8988T (cell line): ENCODE data around the gene C15orf39.
A peak's percentile ranks its signal among the peaks of the same experiment; 100 is the strongest.
"Not testable (repeated sequence)": the region's sequence is repeated elsewhere in the genome, so short reads cannot be mapped to it uniquely, and the experiment has no call there.

ENCODE experiments used
- DNase-seq: peaks from one replicate; pipeline ENCODE4 v3.0.0; 2011

C15orf39 gene

DNA sequence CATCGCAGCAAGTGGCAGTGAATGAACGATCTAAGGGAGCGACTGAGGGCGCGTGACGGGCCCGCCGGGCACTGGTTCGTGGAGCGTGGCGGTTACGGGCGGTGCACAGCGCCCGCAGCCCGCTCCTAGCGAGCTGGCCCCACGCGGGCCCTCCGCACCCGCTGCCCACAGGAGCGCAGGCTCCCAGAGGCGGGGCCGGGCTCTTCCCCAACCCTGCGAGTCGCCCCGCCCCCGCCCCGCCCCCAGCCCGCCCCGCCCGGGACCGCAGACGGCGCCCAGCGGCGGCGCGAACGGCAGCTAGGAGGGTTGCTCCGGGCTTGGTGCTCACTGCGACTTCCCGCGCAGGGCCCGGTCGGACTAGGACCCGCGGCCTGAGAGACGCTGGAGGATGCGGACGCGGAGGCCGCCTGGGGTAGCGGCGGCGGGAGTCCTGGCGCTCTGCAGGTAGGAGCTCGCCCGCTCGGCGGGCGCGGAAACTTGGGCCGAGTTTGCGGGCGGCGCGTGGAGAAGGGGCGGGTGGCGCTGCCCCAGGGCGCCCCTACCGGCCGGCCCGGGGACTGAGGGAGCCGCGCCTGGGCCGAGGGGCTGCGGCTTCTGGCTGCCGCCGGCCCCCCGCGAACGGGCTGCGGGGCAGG lies at the start of gene C15orf39:
Gene C15orf39 (plus strand): TSS at position 267 of the 635 bp plus-strand sequence. CDS start 4,167 bp downstream, outside the sequence.
- peak; percentile 92 for DNase-seq

DNA sequence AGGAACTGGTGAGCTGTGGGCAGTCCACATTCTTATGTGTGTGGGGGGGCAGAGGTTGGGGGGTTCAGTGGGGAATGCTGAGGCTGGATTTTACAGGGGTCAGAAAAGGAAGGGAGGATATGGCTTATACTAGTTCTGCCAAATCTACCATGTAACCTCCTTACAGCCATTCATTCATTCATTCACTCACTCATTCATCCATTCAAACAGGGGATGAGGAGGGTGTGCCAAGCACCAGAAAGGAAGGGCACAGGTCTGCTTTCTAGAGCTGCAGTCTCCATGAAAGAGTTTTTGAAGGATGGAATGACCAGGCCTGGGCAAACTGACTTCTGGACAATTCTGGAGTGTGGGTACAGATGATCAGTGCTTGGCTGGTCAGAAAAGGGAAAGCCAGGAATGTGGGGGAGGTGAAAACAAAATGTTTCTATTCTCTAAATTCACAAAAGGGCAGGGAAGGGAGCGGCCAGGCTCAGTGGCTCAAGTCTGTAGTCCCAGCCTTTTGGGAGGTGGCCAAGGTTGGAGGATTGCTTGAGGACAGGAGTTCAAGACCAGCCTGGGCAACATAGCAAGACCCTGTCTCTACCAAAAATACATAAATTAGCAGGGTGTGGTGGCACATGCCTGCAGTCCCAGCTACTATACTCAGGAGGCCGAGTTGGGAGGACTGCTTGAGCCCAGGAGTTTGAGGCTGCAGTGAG lies 49.2 kb upstream of the C15orf39 start:
- no peak for DNase-seq

- DNase-seq: no peak
Measured at GRCh38 chr15:75153087-75153486, 48.6 kb upstream of the C15orf39 start.

DNA sequence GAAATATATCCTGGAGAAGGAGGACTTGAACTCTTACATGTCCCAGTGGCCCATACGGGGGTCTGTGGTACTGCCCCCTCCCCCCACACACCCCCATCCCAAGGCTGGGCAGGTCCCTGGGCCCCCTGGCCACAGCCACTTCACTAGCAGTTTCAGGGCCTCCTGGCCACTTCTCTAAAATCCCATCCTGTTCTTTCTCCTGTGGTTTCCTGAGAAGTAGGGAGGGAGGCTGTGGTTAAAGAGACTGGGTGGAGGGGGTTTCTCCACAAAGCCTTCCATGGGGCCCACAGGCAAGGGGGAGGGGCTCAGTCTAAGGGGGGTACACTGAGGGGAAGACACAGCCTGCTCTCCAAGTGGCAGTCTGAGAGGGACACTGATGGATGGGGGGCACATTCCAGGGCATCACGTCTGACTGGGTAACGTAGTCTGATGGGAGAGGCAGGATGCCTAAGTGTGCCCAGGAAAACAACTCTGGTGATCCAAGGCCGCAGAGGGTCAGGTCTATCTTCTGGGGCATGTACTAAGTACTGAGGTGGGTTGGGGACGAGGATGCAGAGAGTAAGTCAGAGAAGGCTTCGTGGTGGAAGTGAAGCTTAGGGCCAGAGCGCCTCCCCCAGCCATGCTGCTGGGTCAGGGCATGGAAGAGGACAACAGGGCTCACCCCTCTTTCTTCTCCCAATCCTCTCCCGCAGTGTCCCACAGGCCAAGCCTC lies 48.0 kb upstream of the C15orf39 start:
- no peak for DNase-seq

DNA sequence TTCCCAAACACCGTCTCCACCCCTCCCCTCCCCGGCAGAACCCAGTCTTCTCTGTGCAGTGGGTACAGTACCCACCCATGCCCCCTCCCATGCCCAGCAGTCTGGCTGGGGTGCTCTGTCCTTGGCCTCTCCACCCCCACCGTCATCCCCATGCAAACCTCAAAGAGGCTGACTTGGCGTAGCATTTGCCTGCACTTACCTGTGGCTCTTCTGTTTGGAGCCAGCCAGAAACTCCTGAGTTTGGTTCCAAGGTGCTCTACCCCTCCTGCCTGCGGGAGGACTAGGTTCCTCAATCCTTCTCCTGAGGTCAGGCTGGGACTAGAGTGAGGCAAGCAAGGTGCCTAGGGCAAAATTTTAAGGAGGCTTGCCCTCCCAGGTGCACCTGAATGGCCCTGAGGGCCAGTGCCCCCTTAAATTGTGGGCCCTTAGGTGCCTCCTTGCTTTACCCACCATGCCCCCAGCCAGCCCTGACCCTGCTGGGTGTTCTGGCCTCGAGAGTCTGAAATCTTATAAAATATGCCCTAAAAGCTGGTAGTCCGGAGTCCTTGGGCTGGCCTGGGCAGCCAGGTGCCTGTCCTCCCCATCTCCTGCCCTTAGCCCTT lies 47.1 kb upstream of the C15orf39 start:
- no peak for DNase-seq

GRCh38 chr15:75156326-75157215 lies 45.1 kb upstream of the C15orf39 start:
- DNase-seq: no peak

DNA sequence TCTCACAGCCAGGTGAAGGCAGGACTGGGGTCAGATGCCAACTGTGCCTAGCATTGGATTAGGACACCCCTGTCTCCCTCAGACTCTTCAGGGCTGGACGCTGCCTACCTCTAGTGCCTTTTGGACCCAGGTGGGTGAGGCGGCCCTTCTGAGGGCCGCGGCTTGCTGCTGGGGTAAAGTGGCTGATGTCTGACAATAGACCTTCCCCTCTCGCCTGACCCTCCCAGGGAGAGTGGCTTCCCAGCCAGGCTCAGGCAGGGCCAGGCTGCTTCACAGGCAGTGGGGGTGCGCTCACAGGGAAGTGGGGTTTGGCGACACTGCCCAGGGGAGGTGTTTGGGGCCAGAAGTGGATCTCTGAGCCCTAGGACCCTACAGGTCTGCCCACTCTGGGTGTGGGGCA lies 43.3 kb upstream of the C15orf39 start:
- DNase-seq: no peak

DNA sequence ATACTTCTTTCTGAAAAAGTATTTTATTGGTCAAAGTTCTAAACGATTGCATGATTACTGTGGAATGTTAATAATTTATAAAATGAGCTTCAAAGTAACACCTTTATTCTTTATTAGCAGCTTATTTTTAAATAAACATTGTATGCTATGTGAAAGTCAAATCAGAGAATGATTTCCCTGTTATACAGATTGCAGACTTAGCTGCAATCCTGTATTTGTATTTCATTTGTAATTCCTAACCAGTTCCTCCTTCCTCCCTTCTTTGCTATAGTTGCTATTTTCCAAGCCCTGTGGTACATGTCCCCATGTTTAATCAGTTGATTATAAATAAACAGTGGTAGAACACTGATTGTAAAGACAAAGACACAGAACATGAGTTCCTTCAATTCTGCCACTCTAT lies 42.4 kb upstream of the C15orf39 start:
- no peak for DNase-seq

DNA sequence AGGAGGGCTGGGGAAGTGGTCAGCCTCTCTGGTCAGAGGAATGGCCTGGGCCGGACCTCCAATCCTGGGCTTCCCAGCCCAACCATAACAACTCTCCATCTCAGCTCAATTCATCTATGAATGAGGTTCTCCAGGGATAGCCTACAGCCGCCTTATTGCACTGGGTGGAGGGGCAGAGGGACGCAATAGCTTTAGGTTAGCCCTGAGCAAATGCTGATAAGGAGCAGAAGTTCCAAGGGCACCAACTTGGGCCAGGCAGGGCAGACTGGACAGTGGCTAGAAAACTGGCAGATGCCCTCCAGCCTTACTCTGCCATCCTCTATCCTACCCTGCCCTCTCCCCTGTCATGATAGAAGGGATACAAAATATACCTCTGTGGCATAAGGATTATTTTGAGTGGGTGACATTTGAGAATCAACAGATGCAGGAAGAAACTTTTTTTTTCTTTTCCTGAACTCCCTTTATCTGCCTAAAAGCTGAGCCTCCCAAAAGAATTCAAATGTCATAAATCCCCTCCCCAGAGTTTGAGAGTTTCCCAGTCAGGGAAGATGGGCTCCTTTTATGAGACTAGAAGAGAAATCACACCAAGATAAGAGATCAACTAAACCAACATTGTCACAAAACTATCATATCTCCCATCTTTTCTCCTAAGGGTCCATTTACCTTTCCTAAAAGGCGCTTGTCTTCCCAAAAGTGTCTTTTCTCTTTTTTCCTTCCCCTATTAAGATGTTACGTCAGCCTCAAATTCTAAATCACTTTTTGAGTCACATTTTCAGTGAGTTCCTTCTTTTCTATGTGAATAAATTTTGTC lies 40.4 kb upstream of the C15orf39 start:
- DNase-seq: no peak

DNA sequence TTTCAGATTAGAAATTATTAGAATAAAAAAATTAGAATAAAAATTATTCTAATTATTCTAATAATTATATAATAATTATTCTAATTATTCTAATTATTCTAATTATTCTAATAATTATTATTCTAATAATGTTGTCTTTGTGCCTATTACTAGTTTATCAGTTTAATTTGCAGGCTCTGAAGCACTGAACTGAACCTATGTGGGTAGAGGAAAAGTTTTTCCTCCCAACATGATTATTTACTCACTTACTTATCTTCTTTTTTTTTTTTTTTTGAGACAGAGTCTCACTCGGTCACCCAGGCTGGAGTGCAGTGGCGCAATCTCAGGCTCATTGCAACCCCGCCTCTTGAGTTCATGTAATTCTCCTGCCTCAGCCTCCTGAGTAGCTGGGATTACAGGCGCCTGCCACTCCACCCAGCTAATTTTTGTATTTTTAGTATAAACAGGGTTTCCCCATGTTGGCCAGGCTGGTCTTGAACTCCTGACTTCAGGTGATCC lies 39.7 kb upstream of the C15orf39 start:
- no peak for DNase-seq

- DNase-seq: no peak
Measured at GRCh38 chr15:75163150-75163564, 38.5 kb upstream of the C15orf39 start.

DNA sequence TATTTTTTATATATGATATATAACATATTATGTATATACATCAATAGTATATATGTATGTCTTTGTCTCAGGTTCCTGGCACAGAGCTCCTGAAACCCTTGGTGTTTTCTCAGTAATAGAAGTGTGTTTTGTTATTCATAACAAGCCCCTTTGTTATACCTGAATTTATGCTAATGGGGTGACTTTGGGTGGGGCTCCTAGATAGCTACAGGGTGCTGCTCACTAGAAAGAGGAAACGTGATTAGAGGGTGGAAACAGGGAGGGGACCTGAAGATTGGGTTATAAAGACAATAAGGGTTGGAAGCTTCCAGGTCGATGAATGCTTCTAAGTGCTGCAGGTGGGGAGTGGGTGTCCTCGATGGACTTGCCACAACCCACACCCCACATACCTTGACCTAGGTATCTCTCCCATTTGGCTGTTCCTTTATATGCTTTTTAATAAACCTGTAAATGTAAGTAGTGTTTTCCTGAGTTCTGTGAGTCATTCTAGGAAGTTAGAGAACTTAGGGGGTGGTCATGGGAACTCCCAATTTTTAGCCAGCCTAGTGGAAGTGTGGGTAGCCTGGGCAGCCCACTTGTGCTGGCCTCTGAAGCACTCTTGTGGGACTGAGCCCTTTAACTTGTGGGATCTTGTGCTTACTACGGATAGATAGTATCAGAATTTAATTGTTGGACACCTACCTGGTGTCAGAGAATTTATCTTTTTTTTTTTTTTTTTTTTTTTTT lies 36.9 kb upstream of the C15orf39 start:
- no peak for DNase-seq

DNA sequence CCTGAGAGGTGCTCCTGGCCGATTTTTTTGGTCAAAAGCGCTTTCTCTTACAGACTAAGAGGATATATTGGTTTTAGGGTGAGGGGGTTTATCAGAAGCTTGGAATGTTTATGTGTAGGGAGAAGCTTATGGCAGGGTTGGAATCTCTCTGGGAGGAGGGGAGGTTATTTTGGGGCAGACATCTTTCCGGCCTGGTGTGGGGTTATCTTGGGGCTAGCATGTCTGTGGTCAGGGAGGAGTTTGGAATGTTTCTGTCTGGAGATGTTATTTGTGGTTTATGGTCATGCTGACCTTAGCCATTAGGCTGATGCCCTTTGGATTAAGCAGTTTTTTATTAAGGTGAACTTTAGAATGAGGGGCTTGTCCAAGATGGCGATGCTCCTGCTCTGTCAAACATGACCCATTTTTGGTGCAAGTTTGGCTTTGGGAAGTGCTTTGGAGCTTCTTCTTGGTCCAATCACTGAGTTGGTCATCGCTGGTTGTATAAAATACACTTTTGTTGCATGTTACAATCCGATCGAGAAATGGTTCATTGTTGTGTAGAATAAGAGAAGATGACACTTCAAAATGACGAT lies 35.1 kb upstream of the C15orf39 start:
- DNase-seq: not testable (repeated sequence)

DNA sequence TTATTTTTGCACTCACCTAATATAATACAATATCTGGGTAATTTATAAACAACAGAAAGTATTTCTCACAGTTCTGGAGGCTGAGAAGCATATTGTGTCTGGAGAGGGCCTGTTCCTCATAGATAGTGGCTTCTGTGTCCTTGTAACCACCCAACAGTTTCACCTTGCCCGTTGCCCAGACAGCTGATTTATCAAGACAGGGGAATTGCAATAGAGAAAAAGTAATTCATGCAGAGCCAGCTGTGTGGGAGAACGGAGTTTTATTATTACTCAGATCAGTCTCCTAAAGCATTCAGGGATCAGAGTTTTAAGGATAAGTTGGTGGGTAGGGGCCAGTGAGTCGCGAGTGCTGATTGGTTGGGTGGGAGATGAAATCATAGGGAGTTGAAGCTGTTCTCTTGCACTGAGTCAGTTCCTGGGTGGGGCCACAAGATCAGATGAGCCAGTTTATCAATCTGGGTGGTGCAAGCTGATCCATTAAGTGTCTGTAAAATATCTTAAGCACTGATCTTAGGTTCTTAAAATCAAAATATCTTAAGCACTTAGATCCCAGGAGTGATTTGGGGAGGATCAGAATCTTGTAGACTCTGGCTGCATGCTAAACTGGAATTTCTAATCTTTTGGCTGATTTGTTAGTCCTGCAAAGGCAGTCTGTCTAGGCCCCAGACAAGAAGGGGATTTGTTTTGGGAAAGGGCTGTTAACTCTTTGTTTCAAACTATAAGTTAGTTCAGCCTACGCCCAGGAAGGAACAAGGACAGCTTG lies 33.9 kb upstream of the C15orf39 start:
- DNase-seq: no peak

DNA sequence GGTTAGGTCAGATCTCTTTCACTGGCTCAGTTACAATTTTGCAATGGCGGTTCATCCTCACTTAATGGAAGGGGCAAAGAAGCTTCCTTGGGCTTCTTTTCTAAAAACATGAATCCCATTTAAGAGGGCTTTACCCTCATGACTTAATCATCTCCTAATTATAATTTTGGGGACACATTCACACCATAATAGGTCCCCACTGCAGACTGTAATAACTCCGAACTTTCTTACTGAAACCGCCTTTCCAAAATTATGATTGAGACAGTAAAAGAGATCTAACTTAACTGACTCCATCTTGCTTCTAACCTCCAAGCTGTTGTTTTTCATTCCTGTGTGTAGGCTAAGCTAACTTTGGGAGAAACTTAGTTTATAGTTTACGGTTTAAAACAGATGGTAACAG lies 33.3 kb upstream of the C15orf39 start:
- DNase-seq: no peak

DNA sequence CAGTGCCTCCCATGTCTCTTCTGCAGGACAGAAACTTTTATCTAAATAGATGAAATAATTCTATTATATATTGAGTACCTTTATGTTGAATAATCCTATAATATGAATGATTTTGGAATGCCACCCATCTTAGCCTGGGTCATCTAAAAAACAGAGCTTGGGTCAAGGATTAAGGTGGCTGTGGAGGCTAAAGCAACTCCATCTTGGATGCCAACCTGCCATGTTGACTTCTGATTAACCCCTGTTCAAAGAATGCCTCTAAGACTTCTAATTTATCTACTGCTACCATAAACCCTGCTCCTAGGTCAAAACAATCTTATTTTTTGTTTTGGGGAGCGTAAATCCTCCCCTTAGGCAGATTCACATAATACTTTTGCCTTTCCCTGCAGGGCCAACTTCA lies 31.5 kb upstream of the C15orf39 start:
- no peak for DNase-seq

- DNase-seq: no peak
Measured at GRCh38 chr15:75170711-75171341, 30.9 kb upstream of the C15orf39 start.

DNA sequence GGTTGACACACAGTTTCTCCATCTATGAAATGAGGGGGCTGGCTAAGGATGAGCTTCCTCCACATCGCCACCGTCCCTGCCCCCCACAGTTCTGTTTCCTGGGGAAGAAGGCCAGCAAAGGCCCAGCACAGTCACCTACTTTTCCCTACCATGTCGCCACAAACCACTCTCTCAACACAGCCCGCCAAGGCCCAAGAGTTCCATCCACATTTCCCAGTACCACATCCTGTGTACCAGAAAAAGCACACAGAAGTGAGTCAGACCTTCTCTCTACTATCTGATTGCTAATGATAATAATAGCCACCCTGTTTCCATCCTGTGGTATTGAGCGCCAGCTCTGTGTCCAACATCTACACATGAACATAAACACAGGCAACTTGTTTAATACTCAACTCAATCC lies 30.3 kb upstream of the C15orf39 start:
- DNase-seq: no peak

DNA sequence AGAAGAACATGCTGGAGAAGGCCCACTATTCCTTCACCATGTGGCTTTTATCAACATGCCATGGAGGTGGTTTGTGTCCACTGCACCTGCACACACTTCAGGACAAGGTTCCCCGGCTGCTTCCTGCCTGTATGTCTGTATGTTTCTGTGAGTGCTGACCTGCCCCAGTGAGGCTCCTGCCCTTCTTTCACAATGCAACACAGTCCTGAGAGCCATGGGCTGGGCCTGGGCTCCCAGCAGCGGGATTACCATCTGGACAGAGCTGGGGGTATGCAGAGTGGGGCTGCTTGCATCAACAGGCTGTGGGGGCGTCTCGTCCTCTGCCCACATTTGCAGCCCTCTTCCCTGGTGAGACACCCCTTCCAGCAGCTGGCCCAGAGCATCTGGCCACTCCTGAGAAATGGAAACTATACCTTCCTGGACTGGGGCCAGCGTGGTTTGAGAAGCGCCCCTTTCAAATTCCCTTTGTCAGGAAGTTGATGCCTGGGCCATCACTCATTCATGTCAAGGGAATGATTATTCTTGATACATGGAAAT lies 29.3 kb upstream of the C15orf39 start:
- no peak for DNase-seq
